ENCODE results near the gene AUTS2. TPM values are rescaled to one million over a fixed set of nuclear protein-coding genes. Genes with fewer than 3 reads are reported as not detected.

Gene AUTS2
- total RNA-seq, 1 donor from 2014 or later, result 80.6 TPM

DNA sequence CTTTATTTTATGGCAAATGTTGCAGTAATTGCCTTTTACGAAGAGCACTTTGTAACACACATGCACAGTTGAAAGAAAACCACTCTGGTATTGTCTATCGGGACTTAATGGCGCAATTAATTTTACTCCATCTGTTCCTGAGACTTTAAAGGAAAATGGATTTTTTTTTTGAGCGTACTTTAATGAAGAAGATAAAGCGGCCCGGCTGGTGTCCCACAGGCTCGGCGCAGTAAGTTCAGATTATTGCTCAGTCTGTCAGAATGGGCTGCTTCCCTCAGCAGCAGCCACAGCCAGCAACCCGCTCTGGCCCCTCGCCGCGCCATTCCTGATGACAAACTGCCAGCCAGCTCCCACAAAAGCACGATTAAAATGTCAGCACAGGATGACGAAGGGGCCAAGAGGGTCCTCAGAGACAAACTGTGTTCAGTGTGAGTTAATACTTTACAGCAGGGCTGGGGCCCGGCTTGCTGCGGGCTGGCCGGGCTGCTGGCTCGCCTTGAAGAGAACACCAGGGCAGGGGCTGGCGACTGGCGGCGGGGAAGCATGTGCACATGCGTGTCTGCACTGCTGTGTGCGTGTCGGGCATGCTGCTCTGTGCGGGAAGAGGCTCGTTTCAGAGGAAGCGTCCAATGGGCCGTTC lies 1032.7 kb downstream of the AUTS2 start:
- Mint-ChIP-seq H3K4me3 (ENCODE audit: unreplicated experiment) (no peak overlapping the region), H3K27me3 (ENCODE audit: unreplicated experiment) (no peaks in the 10 kb centered on the region), H3K36me3 (ENCODE audit: unreplicated experiment) (peaks cover under 1% of the 10 kb centered on the region), H3K27ac (ENCODE audit: unreplicated experiment) (no peak overlapping the region), H3K9me3 (ENCODE audit: unreplicated experiment) (no peaks in the 10 kb centered on the region), H3K4me1 (ENCODE audit: unreplicated experiment) (no peaks in the 10 kb centered on the region)
- DNase-seq (ENCODE audit: extremely low spot score, unreplicated experiment), result no peak
- TF ChIP-seq, protein P1, sequence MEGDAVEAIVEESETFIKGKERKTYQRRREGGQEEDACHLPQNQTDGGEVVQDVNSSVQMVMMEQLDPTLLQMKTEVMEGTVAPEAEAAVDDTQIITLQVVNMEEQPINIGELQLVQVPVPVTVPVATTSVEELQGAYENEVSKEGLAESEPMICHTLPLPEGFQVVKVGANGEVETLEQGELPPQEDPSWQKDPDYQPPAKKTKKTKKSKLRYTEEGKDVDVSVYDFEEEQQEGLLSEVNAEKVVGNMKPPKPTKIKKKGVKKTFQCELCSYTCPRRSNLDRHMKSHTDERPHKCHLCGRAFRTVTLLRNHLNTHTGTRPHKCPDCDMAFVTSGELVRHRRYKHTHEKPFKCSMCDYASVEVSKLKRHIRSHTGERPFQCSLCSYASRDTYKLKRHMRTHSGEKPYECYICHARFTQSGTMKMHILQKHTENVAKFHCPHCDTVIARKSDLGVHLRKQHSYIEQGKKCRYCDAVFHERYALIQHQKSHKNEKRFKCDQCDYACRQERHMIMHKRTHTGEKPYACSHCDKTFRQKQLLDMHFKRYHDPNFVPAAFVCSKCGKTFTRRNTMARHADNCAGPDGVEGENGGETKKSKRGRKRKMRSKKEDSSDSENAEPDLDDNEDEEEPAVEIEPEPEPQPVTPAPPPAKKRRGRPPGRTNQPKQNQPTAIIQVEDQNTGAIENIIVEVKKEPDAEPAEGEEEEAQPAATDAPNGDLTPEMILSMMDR (IDR thresholded peaks at IDR 0.05), result no peak

GRCh38 chr7:70631718-70632117 lies 1033.4 kb downstream of the AUTS2 start:
- Mint-ChIP-seq H3K27me3 (ENCODE audit: unreplicated experiment) (no peaks in the 10 kb centered on the region), H3K27ac (ENCODE audit: unreplicated experiment) (no peak overlapping the region), H3K36me3 (ENCODE audit: unreplicated experiment) (peaks cover 3% of the 10 kb centered on the region), H3K4me1 (ENCODE audit: unreplicated experiment) (no peaks in the 10 kb centered on the region), H3K9me3 (ENCODE audit: unreplicated experiment) (no peaks in the 10 kb centered on the region), H3K4me3 (ENCODE audit: unreplicated experiment) (no peak overlapping the region)
- TF ChIP-seq, protein P1 (IDR thresholded peaks at IDR 0.05), result no peak
- DNase-seq (ENCODE audit: extremely low spot score, unreplicated experiment), result no peak

DNA sequence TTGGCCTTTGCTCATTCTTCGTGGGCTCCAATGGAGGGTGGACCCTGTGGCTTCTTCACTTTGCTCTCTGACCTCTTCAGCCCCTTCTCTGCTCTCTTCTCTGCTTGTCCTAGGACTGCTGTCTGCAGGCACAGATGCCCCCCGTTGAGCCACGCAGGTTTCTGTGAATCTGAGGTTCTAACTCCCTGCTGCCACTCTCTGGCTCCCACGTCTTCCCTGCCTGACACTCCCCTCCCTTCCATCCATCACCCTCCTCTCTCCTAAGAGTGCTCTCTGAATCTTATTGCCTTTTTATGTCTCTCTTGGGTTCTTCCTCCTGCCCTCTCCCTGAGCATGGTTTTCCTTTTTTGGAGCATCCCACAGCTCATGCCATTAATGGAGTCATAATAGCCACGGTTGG lies 1034.1 kb downstream of the AUTS2 start:
- DNase-seq (ENCODE audit: extremely low spot score, unreplicated experiment), result no peak
- TF ChIP-seq, protein P1 (IDR thresholded peaks at IDR 0.05), result no peak
- Mint-ChIP-seq H3K4me3 (ENCODE audit: unreplicated experiment) (no peak overlapping the region), H3K36me3 (ENCODE audit: unreplicated experiment) (peaks cover 3% of the 10 kb centered on the region), H3K27ac (ENCODE audit: unreplicated experiment) (no peak overlapping the region), H3K27me3 (ENCODE audit: unreplicated experiment) (no peaks in the 10 kb centered on the region), H3K4me1 (ENCODE audit: unreplicated experiment) (no peaks in the 10 kb centered on the region), H3K9me3 (ENCODE audit: unreplicated experiment) (no peaks in the 10 kb centered on the region)

GRCh38 chr7:70634071-70634470 lies 1035.8 kb downstream of the AUTS2 start:
- Mint-ChIP-seq H3K4me1 (ENCODE audit: unreplicated experiment) (no peaks in the 10 kb centered on the region), H3K9me3 (ENCODE audit: unreplicated experiment) (no peaks in the 10 kb centered on the region), H3K27ac (ENCODE audit: unreplicated experiment) (no peak overlapping the region), H3K27me3 (ENCODE audit: unreplicated experiment) (no peaks in the 10 kb centered on the region), H3K4me3 (ENCODE audit: unreplicated experiment) (no peak overlapping the region), H3K36me3 (ENCODE audit: unreplicated experiment) (peaks cover 3% of the 10 kb centered on the region)
- no peak for DNase-seq (ENCODE audit: extremely low spot score, unreplicated experiment)
- TF ChIP-seq, protein P1 (IDR thresholded peaks at IDR 0.05), result no peak

DNA sequence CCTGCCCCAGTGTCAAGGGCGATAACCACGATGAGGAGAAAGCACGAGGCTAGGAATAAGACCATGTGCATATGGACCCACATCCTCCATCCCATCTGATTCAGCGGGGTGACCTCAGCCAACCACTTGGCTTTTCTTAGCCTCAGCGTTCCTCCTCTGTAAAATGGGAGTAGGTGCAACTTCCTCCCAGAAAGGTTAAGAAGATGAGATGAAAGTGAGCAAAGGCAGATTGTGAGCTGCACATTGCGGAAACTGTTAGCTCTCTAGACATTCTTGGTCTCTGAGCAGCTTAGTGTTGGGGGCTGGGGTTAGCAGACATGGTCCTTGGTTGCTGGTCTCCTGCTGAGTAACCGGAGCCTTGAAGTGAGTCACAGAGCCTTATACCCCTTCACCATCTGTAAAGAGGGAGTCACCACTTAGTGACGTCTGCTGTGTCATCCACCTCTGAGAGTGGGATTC lies 1036.4 kb downstream of the AUTS2 start:
- Mint-ChIP-seq H3K4me1 (ENCODE audit: unreplicated experiment) (no peaks in the 10 kb centered on the region), H3K4me3 (ENCODE audit: unreplicated experiment) (no peak overlapping the region), H3K27me3 (ENCODE audit: unreplicated experiment) (no peaks in the 10 kb centered on the region), H3K9me3 (ENCODE audit: unreplicated experiment) (no peaks in the 10 kb centered on the region), H3K36me3 (ENCODE audit: unreplicated experiment) (peaks cover 3% of the 10 kb centered on the region), H3K27ac (ENCODE audit: unreplicated experiment) (no peak overlapping the region)
- no peak for DNase-seq (ENCODE audit: extremely low spot score, unreplicated experiment)
- TF ChIP-seq, protein P1 (IDR thresholded peaks at IDR 0.05), result no peak
